ENCODE data around the gene COL27A1.

COL27A1 gene

GRCh38 chr9:114206221-114206789 lies 51.0 kb downstream of the COL27A1 start:
- TF ChIP-seq CTCF (IDR thresholded peaks at IDR 0.05; ENCODE audit: low read depth, low read length) = no peak
- no peak for DNase-seq (ENCODE audit: extremely low read depth, low read depth)

- no peak for TF ChIP-seq CTCF (IDR thresholded peaks at IDR 0.05; ENCODE audit: low read depth, low read length)
- no peak for DNase-seq (ENCODE audit: extremely low read depth, low read depth)
Observed at GRCh38 chr9:114207034-114207810, 51.9 kb downstream of the COL27A1 start.

GRCh38 chr9:114207845-114208244 lies 52.5 kb downstream of the COL27A1 start:
- TF ChIP-seq CTCF (IDR thresholded peaks at IDR 0.05; ENCODE audit: low read depth, low read length) = no peak
- no peak for DNase-seq (ENCODE audit: extremely low read depth, low read depth)

GRCh38 chr9:114209151-114209550 lies 53.8 kb downstream of the COL27A1 start:
- no peak for TF ChIP-seq CTCF (IDR thresholded peaks at IDR 0.05; ENCODE audit: low read depth, low read length)
- DNase-seq (ENCODE audit: extremely low read depth, low read depth) = no peak

GRCh38 chr9:114210136-114210535 lies 54.8 kb downstream of the COL27A1 start:
- TF ChIP-seq CTCF (IDR thresholded peaks at IDR 0.05; ENCODE audit: low read depth, low read length) = no peak
- no peak for DNase-seq (ENCODE audit: extremely low read depth, low read depth)

GRCh38 chr9:114210691-114211276 lies 55.4 kb downstream of the COL27A1 start:
- DNase-seq (ENCODE audit: extremely low read depth, low read depth) = no peak
- TF ChIP-seq CTCF (IDR thresholded peaks at IDR 0.05; ENCODE audit: low read depth, low read length) = no peak

GRCh38 chr9:114212826-114213225 lies 57.5 kb downstream of the COL27A1 start:
- no peak for TF ChIP-seq CTCF (IDR thresholded peaks at IDR 0.05; ENCODE audit: low read depth, low read length)
- no peak for DNase-seq (ENCODE audit: extremely low read depth, low read depth)

All from AG09319 (cell line).